KMS-11 (cell line): ENCODE data around the gene TMPRSS13.

Experiments used
- H2AFZ ChIP-seq: fragments of 200-600 bp; sonication (generic); 2 replicates; pipeline ENCODE4 v1.6.1; 2016; ENCODE audit warnings: antibody characterized with exemption, mixed run types, low read depth
- H3K27ac ChIP-seq: fragments of 200-600 bp; sonication (generic); 2 replicates; pipeline ENCODE4 v1.6.1; 2016; ENCODE audit warnings: mild to moderate bottlenecking, mixed run types
- H3K27me3 ChIP-seq: fragments of 200-600 bp; sonication (generic); 2 replicates; pipeline ENCODE4 v1.6.1; 2017; ENCODE audit warnings: mild to moderate bottlenecking, low read depth, mixed run types, moderate library complexity; ENCODE audit not compliant: insufficient read depth
- H3K36me3 ChIP-seq: fragments of 200-600 bp; sonication (generic); 2 replicates; pipeline ENCODE4 v1.6.1; 2017; ENCODE audit warnings: mild to moderate bottlenecking, mixed run types; ENCODE audit not compliant: insufficient read depth
- H3K4me1 ChIP-seq: fragments of 200-600 bp; sonication (generic); 2 replicates; pipeline ENCODE4 v1.6.1; 2016; ENCODE audit warnings: mild to moderate bottlenecking, low read depth, mixed run types; ENCODE audit not compliant: poor library complexity, severe bottlenecking
- H3K4me2 ChIP-seq: fragments of 200-600 bp; sonication (generic); 2 replicates; pipeline ENCODE4 v1.7.0; 2016; ENCODE audit warnings: mild to moderate bottlenecking, mixed run types
- H3K4me3 ChIP-seq: fragments of 200-600 bp; sonication (generic); IDR thresholded peaks from 2 replicates; pipeline ENCODE4 v1.6.1; 2017; ENCODE audit warnings: low read depth, low read length, mixed read lengths; ENCODE audit not compliant: insufficient read depth
- H3K79me2 ChIP-seq: fragments of 200-600 bp; sonication (generic); 2 replicates; pipeline ENCODE4 v1.6.1; 2016; ENCODE audit warnings: low read depth, mixed run types; ENCODE audit not compliant: insufficient read depth
- H3K9ac ChIP-seq: fragments of 200-600 bp; sonication (generic); 2 replicates; pipeline ENCODE4 v1.6.1; 2016; ENCODE audit warnings: mild to moderate bottlenecking, mixed run types
- H4K20me1 ChIP-seq: fragments of 200-600 bp; sonication (generic); 2 replicates; pipeline ENCODE4 v1.6.1; 2016; ENCODE audit warnings: mild to moderate bottlenecking, mixed run types; ENCODE audit not compliant: insufficient read depth
- CTCF ChIP-seq: fragments of 200-600 bp; sonication (generic); conservative IDR thresholded peaks from 2 replicates; pipeline ENCODE4 v1.6.1; 2017; ENCODE audit warnings: low read depth, mild to moderate bottlenecking, antibody characterized with exemption, low read length, moderate library complexity, mixed read lengths

Gene TMPRSS13

GRCh38 chr11:117863383-117863782 is 65.8 kb downstream of the TMPRSS13 start:
- no peak overlapping the region for H3K9ac ChIP-seq
- H3K4me2 ChIP-seq: no peak overlapping the region
- no peaks in the 10 kb centered on the region for H3K27me3 ChIP-seq
- H2AFZ ChIP-seq: no peak overlapping the region
- H3K36me3 ChIP-seq: no peaks in the 10 kb centered on the region
- no peaks in the 10 kb centered on the region for H3K79me2 ChIP-seq
- no peaks in the 10 kb centered on the region for H3K4me1 ChIP-seq
- H3K27ac ChIP-seq: no peak overlapping the region
- H4K20me1 ChIP-seq: no peaks in the 10 kb centered on the region
- no peak overlapping the region for H3K4me3 ChIP-seq
- no peak for TF ChIP-seq CTCF

GRCh38 chr11:117862753-117863152 is 66.4 kb downstream of the TMPRSS13 start:
- TF ChIP-seq CTCF: no peak
- no peaks in the 10 kb centered on the region for H3K4me1 ChIP-seq
- H4K20me1 ChIP-seq: no peaks in the 10 kb centered on the region
- no peak overlapping the region for H3K4me2 ChIP-seq
- no peaks in the 10 kb centered on the region for H3K36me3 ChIP-seq
- no peak overlapping the region for H2AFZ ChIP-seq
- H3K4me3 ChIP-seq: no peak overlapping the region
- no peaks in the 10 kb centered on the region for H3K27me3 ChIP-seq
- no peak overlapping the region for H3K9ac ChIP-seq
- no peak overlapping the region for H3K27ac ChIP-seq
- no peaks in the 10 kb centered on the region for H3K79me2 ChIP-seq

GRCh38 chr11:117862019-117862725 is 67.0 kb downstream of the TMPRSS13 start:
- H3K4me1 ChIP-seq: no peaks in the 10 kb centered on the region
- H3K27ac ChIP-seq: no peak overlapping the region
- no peak overlapping the region for H3K4me2 ChIP-seq
- H3K79me2 ChIP-seq: no peaks in the 10 kb centered on the region
- no peaks in the 10 kb centered on the region for H3K36me3 ChIP-seq
- H2AFZ ChIP-seq: no peak overlapping the region
- no peak for TF ChIP-seq CTCF
- no peak overlapping the region for H3K9ac ChIP-seq
- H4K20me1 ChIP-seq: no peaks in the 10 kb centered on the region
- H3K4me3 ChIP-seq: no peak overlapping the region
- H3K27me3 ChIP-seq: no peaks in the 10 kb centered on the region

GRCh38 chr11:117861151-117862018 is 67.8 kb downstream of the TMPRSS13 start:
- Histone ChIP-seq H3K4me3 (no peak overlapping the region), H3K4me2 (no peak overlapping the region), H3K4me1 (no peaks in the 10 kb centered on the region), H3K36me3 (no peaks in the 10 kb centered on the region), H3K79me2 (no peaks in the 10 kb centered on the region), H3K9ac (no peak overlapping the region), H2AFZ (no peak overlapping the region), H3K27ac (no peak overlapping the region), H4K20me1 (no peaks in the 10 kb centered on the region), H3K27me3 (no peaks in the 10 kb centered on the region)
- no peak for TF ChIP-seq CTCF
